Fibroblast of lung (primary cell): ENCODE data around the gene NRM.

Experiments
- EZH2 ChIP-seq: IDR thresholded peaks from 2 replicates; pipeline ENCODE4 v1.5.1; 2012; ENCODE audit warnings: low read length, control low read depth, mild to moderate bottlenecking; ENCODE audit errors: missing control alignments
- TF ChIP-seq, protein P1 (sequence below), 2 donors: IDR thresholded peaks in 1 of 2; conservative IDR thresholded peaks in 1 of 2; 1 replicate in 1 of 2; 2 replicates in 1 of 2; pipeline ENCODE4 v1.5.1; 2011 to 2012; ENCODE audit warnings: low read length in 2 of 2, control low read depth in 1 of 2, inconsistent platforms in 1 of 2, low read depth in 1 of 2, mild to moderate bottlenecking in 1 of 2

- TF ChIP-seq, protein P1, sequence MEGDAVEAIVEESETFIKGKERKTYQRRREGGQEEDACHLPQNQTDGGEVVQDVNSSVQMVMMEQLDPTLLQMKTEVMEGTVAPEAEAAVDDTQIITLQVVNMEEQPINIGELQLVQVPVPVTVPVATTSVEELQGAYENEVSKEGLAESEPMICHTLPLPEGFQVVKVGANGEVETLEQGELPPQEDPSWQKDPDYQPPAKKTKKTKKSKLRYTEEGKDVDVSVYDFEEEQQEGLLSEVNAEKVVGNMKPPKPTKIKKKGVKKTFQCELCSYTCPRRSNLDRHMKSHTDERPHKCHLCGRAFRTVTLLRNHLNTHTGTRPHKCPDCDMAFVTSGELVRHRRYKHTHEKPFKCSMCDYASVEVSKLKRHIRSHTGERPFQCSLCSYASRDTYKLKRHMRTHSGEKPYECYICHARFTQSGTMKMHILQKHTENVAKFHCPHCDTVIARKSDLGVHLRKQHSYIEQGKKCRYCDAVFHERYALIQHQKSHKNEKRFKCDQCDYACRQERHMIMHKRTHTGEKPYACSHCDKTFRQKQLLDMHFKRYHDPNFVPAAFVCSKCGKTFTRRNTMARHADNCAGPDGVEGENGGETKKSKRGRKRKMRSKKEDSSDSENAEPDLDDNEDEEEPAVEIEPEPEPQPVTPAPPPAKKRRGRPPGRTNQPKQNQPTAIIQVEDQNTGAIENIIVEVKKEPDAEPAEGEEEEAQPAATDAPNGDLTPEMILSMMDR (conservative IDR thresholded peaks at IDR 0.05 in 1 of 2, IDR thresholded peaks at IDR 0.05 in 1 of 2; ENCODE audit: low read depth in 1 of 2, low read length in 2 of 2), result no peak
- no peak for TF ChIP-seq EZH2
These were observed 6.2 kb downstream of the NRM start for GRCh38 chr6:30684386-30685156.
